ENCODE data around the gene PTPRZ1.

DNA sequence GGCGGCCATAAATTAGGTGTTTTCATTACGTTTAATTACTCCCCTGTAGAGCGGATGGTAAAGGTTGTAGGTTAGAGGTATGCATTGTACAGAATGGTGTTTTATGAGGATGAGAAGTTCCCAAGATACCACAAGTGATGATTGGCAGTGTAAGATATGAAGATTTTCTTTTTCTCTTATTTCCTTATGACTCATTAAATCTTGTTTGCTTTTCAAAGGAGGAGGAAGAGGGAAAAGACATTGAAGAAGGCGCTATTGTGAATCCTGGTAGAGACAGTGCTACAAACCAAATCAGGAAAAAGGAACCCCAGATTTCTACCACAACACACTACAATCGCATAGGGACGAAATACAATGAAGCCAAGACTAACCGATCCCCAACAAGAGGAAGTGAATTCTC, 137.2 kb downstream of the PTPRZ1 start:
- TF ChIP-seq, protein P1, sequence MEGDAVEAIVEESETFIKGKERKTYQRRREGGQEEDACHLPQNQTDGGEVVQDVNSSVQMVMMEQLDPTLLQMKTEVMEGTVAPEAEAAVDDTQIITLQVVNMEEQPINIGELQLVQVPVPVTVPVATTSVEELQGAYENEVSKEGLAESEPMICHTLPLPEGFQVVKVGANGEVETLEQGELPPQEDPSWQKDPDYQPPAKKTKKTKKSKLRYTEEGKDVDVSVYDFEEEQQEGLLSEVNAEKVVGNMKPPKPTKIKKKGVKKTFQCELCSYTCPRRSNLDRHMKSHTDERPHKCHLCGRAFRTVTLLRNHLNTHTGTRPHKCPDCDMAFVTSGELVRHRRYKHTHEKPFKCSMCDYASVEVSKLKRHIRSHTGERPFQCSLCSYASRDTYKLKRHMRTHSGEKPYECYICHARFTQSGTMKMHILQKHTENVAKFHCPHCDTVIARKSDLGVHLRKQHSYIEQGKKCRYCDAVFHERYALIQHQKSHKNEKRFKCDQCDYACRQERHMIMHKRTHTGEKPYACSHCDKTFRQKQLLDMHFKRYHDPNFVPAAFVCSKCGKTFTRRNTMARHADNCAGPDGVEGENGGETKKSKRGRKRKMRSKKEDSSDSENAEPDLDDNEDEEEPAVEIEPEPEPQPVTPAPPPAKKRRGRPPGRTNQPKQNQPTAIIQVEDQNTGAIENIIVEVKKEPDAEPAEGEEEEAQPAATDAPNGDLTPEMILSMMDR (IDR thresholded peaks at IDR 0.05): no peak
- TF ChIP-seq POLR2A (IDR thresholded peaks at IDR 0.05): no peak
